ENCODE data around the gene RASGRP1. TPM values are rescaled to one million over a fixed set of nuclear protein-coding genes. Genes with fewer than 3 reads are reported as not detected.

RASGRP1 gene
- total RNA-seq, 4 donors from 2014 or later: 0.79 to 6.2 (median 1.9) TPM

GRCh38 chr15:38481761-38482160 is 82.9 kb downstream of the RASGRP1 start:
- DNase-seq (ENCODE audit: low spot score) (no peak), ATAC-seq (ENCODE audit: low FRiP score) (no peak)
- no peak for TF ChIP-seq CTCF (IDR thresholded peaks at IDR 0.05)

GRCh38 chr15:38481113-38481512 is 83.5 kb downstream of the RASGRP1 start:
- ATAC-seq (ENCODE audit: low FRiP score): no peak
- no peak for DNase-seq (ENCODE audit: low spot score)
- TF ChIP-seq CTCF (IDR thresholded peaks at IDR 0.05): no peak

- no peak for ATAC-seq (ENCODE audit: low FRiP score)
These were observed 84.9 kb downstream of the RASGRP1 start for GRCh38 chr15:38479756-38480155.

GRCh38 chr15:38479266-38479665 is 85.3 kb downstream of the RASGRP1 start:
- DNase-seq (ENCODE audit: low spot score) (no peak), ATAC-seq (ENCODE audit: low FRiP score) (no peak)
- no peak for TF ChIP-seq CTCF (IDR thresholded peaks at IDR 0.05)

More at GRCh38 chr15:38479756-38480155, 84.9 kb downstream of the RASGRP1 start:
- no peak for DNase-seq (ENCODE audit: low spot score)
- TF ChIP-seq CTCF (IDR thresholded peaks at IDR 0.05): no peak

GRCh38 chr15:38477637-38478036 is 87.0 kb downstream of the RASGRP1 start:
- ATAC-seq (ENCODE audit: low FRiP score) (no peak), DNase-seq (ENCODE audit: low spot score) (no peak)
- no peak for TF ChIP-seq CTCF (IDR thresholded peaks at IDR 0.05)

- ATAC-seq (ENCODE audit: low FRiP score) (no peak), DNase-seq (ENCODE audit: low spot score) (no peak)
- no peak for TF ChIP-seq CTCF (IDR thresholded peaks at IDR 0.05)
These were observed 88.5 kb downstream of the RASGRP1 start for GRCh38 chr15:38476120-38476519.

GRCh38 chr15:38475361-38475760 is 89.3 kb downstream of the RASGRP1 start:
- no peak for ATAC-seq (ENCODE audit: low FRiP score)
- TF ChIP-seq CTCF (IDR thresholded peaks at IDR 0.05): no peak
- no peak for DNase-seq (ENCODE audit: low spot score)
